HG03108 (cell line): ENCODE data around the gene CERS1.

Experiments used
- ATAC-seq: cut with Tn5 transposase; IDR thresholded peaks from one replicate; pipeline ENCODE4 v1.9.1; 2021; ENCODE audit warnings: moderate library complexity; ENCODE audit not compliant: unreplicated experiment

CERS1 gene

GRCh38 chr19:18899624-18900560 is 3.9 kb upstream of the CERS1 start:
- ATAC-seq, result no peak

GRCh38 chr19:18898607-18899408 is 2.9 kb upstream of the CERS1 start:
- ATAC-seq, result no peak

DNA sequence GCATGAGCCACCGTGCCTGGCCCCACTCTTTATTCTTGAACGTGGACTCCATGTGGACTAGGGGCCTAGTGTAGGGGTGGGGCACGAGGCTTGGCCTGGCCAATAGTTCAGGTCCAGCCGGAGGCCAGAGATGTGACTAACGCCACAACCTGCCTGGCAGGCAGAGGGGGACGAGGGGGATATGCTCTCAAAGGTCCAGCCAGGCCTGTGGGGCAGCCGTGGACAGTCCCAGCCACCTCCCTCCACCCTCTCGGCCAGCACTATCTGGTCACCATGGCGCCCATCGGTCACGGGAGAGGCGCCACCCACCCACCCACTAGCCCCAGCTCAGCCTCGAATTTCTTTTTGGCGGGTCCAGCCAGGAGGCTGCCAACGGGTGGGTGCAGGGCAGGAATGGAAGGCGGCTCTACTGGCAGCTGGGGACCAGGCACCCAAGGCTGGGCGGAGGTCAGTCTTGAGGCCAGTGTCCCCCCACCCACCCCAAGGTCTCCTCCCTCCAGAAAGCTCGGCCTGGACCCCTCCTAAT is 2.2 kb upstream of the CERS1 start:
- no peak for ATAC-seq

DNA sequence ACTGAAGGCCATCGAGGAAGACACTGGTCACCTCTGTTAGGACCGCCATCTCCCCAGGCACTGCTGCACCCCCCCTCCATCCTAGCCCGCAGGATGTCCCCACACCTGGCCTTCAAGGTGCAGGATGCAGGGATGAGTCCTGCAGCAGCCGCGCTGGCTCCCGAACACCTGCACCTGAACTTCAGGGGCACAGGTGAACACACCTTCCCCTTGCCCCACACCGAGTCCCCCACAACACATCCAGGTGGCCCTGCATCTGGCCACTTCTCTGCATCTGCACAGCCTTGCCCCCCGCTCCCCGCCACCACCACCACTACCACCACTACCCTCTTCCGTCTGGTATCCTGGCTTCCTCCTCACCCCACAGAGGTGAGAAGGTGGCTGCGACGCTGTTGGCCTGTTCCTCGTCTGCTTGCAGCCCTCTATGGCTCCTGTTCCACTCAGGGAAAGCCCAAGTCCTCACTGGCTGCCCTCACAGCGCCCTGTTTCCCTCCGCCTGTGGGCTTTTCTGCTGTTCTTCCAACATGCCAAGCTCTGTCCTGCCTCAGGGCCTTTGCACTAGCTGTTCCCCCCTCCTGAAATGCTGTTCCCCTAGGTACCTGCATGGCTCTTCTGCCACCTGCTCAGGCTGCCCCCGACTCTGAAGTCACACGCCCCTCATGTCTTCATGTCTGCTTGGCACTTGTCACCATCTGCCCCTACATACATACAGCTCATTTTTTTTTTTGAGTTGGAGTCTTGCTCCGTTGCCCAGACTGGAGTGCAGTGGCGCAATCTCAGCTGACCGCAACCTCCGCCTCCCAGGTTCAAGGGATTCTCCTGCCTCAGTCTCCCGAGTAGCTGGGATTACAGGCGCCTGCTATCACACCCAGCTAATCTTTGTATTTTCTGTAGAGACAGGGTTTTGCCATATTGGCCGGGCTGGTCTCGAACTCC is 1.4 kb upstream of the CERS1 start:
- no peak for ATAC-seq

DNA sequence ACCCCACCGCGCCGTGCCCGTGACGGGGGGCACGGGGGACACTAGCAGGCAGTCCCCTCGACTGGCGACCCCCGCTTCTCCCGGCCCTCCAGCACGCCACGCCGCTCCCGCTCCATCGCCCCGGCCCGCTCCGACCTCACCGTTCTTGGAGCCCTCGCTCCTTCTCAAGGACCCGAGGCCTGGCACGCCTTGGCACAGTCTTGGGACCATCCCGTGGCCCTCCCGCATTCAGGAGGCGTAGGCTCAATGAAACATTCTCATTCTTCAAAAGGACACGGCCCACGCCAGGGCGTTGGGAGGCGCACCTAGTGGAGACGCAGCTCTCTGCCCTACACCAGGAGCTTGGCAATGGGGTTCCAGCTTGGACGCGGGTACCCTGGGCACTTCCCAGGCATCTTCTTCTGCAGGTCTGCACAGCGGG is 473 bp upstream of the CERS1 start:
- no peak for ATAC-seq

DNA sequence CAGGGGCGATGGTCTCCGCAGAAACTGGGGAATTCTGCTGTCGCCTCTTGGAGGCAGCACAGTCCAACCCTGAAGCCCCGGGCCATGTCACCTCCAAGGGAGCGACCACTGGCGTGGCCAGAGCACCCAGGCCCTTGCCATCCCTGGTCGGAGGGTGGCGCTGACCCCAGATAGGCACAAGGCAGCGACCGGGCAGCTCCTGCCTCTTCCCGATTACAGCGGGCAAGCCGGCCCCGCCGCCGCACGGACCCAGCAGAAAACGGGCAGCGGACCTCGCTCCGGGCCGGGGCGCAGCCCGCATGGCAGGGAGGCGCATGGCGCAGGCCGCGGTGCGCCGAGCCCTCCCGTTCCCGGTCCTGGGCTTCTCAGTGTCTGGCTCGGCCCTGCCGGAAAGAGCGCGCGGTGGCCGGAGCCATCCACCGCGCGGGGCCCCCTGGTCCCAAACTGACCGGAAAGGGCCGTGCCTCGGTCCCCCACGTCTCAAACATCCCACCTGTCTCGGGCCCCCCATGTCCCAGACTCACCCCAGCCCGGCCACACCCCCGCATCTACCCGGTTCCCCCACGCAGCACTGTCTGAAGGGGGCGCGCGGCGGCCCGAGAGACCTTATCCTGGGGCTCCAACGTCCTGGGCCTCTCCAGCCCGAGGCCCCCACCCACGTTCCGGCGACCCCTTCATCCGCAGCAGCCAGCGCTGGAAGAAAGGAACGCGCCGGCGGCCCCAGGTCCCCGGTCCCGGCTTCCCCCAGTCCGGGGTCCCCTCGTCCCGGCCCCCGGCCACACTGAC is 727 bp downstream of the CERS1 start:
- ATAC-seq, result no peak

GRCh38 chr19:18894254-18895037 is 1.5 kb downstream of the CERS1 start:
- ATAC-seq, result no peak

DNA sequence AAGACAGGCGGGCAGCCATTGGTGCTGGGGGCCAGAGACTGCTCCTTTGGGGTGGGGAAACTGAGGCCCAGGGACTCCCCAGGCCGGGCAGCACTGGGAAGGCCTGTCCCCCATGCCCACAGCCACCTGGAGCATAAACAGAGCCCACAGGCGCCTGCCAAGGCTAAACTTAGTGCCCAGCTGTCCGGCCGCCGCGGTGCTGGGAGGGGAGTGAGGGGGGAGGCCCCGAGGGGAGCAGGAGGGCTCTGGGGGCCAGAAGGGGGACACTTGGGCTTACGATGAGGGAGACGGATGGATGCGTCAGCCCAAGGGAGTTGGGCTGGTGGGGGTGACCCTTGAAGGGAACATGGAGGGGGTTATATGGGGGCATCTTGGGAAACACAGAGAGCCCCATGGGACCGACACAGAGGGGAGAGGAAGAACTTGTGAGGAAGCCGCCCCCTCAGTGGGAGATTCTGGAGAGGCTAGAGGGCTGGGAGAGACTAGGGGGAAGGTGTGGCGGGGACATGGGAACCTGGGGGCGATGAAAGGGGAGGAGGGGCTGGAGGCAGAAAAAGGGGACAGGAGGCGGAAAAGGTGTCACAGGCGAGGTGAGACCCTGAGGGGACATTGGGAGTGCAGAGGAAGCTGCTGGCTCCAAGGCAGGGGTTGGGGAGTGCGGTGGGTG is 2.2 kb downstream of the CERS1 start:
- no peak for ATAC-seq

DNA sequence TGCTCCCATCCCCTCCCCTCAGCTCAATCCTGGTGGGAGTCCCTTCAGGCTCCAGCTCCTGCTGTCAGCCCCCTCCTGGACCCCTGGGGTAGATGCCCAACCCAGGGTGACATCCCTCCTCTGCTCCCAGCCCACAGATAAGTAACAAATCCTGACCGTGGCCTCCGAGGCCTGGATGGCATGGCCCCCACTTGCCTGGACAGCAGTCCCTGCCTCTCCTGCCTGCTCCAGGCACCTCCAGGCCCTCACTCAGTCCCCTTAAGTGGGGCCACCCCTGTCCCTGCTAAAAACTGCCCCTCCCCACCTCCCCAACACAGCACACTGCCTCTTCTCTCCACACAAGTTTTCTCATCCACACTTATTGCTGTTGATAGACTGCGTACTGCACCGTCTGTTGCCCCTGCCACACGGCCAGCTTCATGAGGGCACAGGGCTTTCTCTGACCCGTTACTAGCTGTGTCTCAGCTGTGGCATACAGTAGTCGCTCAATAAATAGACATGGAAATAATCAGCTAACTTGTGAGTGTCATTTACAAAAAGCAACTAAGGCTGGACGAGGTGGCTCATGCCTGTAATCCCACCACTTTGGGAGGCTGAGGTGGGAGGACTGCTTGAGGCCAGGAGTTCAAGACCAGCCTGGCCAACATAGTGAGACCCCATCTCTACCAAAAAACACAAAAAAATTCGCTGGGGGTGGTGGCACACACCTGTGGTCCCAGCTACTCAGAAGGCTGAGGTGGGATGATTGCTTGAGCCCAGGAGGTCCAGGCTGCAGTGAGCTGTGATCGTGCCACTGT is 5.8 kb downstream of the CERS1 start:
- ATAC-seq, result no peak

DNA sequence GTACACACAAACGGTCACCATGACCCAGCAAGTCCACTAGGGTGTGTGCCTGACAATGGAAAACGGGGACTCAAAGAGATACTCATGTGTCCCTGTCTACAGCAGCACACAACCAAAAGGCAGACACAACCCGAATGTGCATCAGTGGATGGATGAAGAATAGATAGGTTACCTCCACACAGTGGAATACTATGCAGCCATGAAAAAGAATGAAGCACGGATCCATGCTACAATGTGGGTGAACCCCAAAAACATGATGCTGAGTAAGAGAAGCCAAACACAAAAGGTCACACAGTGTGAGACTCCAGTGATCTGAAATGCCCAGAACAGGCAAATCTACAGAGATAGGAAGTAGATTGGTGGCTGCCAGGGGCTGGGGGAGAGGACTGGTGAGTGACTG is 9.0 kb downstream of the CERS1 start:
- no peak for ATAC-seq

DNA sequence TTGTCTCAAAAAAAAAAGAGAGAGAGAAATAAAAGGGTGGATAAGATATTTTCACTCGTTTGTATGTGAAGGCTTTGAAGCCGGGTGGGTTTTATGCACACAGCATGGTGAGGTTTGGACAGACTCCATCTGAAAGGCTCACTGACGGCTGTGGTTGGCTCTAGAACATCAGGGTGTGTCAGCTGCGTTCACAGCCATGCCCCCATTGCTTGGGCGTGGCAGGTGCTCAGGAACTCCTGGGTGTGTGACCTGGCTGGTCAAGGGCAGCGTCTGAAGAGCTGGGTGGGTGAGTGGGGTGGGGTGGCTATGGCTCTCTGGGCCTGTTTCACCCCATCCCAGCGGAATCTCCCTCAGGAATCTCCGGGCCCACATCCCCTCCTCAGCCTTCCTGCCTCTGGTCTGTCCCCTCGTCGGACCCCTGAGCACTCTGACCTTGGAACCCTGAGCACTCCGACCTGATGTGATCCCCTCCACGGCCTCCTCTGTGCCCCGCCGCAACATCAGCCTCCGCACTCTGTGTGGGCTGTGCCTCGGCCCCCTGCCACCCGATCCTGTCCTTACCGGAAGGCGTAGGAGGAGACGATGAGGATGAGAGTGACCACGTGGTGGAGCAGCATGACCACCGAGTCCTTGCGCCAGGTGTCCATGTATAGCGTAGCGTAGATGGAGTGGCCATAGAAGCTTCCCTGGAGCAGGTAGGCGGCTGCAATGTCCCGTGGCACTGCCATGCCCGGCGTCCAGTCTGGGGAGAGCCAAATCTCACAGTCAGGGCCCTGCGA is 12.2 kb downstream of the CERS1 start:
- no peak for ATAC-seq

DNA sequence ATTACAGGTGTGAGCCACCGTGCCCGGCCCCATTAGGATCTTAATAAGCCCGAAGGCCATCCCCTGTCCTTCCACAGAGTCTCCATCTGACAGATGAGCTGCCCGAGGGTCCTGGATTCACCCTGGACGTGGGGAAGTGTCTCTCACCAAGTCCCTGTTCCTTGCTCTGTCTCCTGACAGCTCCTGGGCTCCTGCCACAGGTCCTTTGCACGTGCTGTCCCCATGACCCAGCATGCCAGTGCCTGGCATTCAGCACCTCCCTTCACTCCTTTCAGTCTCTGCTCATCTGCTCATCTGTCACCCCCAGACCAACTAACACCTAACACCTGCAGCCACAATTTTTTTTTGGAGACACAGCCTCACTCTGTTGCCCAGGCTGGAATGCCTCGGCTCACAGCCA is 14.5 kb downstream of the CERS1 start:
- no peak for ATAC-seq

GRCh38 chr19:18879579-18880373 is 16.2 kb downstream of the CERS1 start:
- ATAC-seq, result no peak

- ATAC-seq, result no peak
These were observed 16.9 kb downstream of the CERS1 start for GRCh38 chr19:18878858-18879578.

- no peak for ATAC-seq
These were observed 17.7 kb downstream of the CERS1 start for GRCh38 chr19:18878058-18878797.
